AG09309 (cell line): Measurements from ENCODE around the gene SVOPL.

Source experiments
- DNase-seq: peaks from one replicate; pipeline ENCODE4 v3.0.0-alpha.2; 2010; ENCODE audit warnings: low read depth
- H3K4me3 ChIP-seq: 2 replicates; pipeline ENCODE4 v1.5.1; 2011; ENCODE audit warnings: mild to moderate bottlenecking, low read depth, low read length, moderate library complexity; ENCODE audit not compliant: control insufficient read depth
- CTCF ChIP-seq: IDR thresholded peaks from 2 replicates; pipeline ENCODE4 v1.5.1; 2011; ENCODE audit warnings: mild to moderate bottlenecking, low read depth, low read length, inconsistent platforms; ENCODE audit not compliant: insufficient read depth, control insufficient read depth; ENCODE audit errors: missing control alignments

SVOPL gene

GRCh38 chr7:138656952-138657351 is 44.2 kb downstream of the SVOPL start:
- no peak overlapping the region for H3K4me3 ChIP-seq
- TF ChIP-seq CTCF: no peak
- no peak for DNase-seq

GRCh38 chr7:138654616-138655015 is 46.5 kb downstream of the SVOPL start:
- TF ChIP-seq CTCF: no peak
- no peak overlapping the region for H3K4me3 ChIP-seq
- DNase-seq: no peak

GRCh38 chr7:138649506-138649905 is 51.7 kb downstream of the SVOPL start:
- H3K4me3 ChIP-seq: no peak overlapping the region
- no peak for TF ChIP-seq CTCF
- DNase-seq: no peak

- no peak overlapping the region for H3K4me3 ChIP-seq
- TF ChIP-seq CTCF: no peak
- DNase-seq: no peak
Observed at GRCh38 chr7:138645284-138645683, 55.9 kb downstream of the SVOPL start.

- no peak for TF ChIP-seq CTCF
- H3K4me3 ChIP-seq: no peak overlapping the region
- DNase-seq: no peak
Observed at GRCh38 chr7:138632826-138633602, 68.1 kb downstream of the SVOPL start.

GRCh38 chr7:138632384-138632783 is 68.8 kb downstream of the SVOPL start:
- DNase-seq: no peak
- H3K4me3 ChIP-seq: no peak overlapping the region
- TF ChIP-seq CTCF: no peak

GRCh38 chr7:138630059-138630610 is 71.0 kb downstream of the SVOPL start:
- no peak for TF ChIP-seq CTCF
- no peak overlapping the region for H3K4me3 ChIP-seq
- DNase-seq: no peak
